ENCODE measurements around the gene LAPTM5.
"Not testable (repeated sequence)": the region's sequence is repeated elsewhere in the genome, so short reads cannot be mapped to it uniquely, and the experiment has no call there.

The LAPTM5 gene

GRCh38 chr1:30689901-30690645 lies 67.5 kb downstream of the LAPTM5 start:
- no peak for DNase-seq

- no peak for DNase-seq
These were observed 68.4 kb downstream of the LAPTM5 start for GRCh38 chr1:30688920-30689794.

GRCh38 chr1:30688516-30688915 lies 69.1 kb downstream of the LAPTM5 start:
- not testable (repeated sequence) for DNase-seq

GRCh38 chr1:30687886-30688285 lies 69.7 kb downstream of the LAPTM5 start:
- DNase-seq, result no peak

GRCh38 chr1:30686236-30686935 lies 71.2 kb downstream of the LAPTM5 start:
- DNase-seq, result no peak

- no peak for DNase-seq
These were observed 71.8 kb downstream of the LAPTM5 start for GRCh38 chr1:30685796-30686165.

GRCh38 chr1:30684881-30685795 lies 72.4 kb downstream of the LAPTM5 start:
- peak; percentile 24 for DNase-seq

GRCh38 chr1:30684259-30684658 lies 73.3 kb downstream of the LAPTM5 start:
- no peak for DNase-seq

GRCh38 chr1:30683699-30684098 lies 73.9 kb downstream of the LAPTM5 start:
- no peak for DNase-seq
